Hepatic stellate cell (primary cell): Measurements from ENCODE around the gene PIGW.
"Not testable (repeated sequence)": the region's sequence is repeated elsewhere in the genome, so short reads cannot be mapped to it uniquely, and the experiment has no call there.

Experiments used
- DNase-seq: peaks from one replicate; pipeline ENCODE4 v3.0.0; 2011; ENCODE audit warnings: low spot score

PIGW gene

DNA sequence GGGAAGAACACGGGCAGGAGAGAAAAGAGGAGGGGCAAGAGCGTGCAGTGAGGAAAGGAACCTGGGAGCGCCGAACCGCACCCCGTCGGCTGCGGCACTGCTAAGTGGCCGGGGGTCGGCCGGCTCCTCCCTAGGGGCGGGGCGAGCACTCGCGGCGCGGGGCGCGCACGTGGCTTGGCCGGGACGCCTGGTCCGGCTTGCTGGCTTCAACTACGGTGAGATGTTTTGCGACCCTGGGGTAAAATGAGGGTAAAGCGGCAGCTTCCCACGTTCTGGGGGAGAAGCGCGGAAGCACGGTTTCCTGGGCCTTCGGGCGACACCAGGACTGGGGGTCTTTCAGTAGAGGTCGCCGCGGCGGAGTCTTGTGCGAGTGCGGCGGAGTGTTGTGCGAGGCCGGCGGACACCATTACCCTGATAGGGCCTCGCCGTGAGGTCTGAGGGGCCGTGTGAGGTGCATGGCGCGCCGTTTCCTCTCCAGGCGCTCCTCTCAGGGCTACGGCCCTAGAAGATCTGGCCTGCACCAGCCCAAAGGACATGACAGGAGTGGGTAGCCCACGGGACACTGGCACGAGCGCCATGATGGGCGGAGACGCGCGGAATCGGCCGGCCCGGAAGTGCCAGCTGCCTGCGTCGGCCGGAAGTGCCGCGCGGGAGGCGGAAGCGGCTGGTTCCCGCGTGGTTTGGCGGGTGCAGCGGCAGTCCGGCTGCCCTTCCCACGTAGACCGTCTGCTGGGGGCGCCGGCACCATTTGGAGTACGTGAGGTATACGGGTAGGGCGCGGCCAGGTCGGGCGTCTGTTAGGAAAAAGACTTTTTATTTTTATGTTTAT lies at the start of gene PIGW, which contains the start of gene MYO19:
TSS of gene PIGW (plus strand) at position 148 of the 829 bp plus-strand sequence. CDS start 2,115 bp downstream, outside the sequence.
TSS of gene MYO19 (minus strand) at position 29 of the 829 bp plus-strand sequence. CDS start 2,330 bp downstream, outside the sequence.
- peak; percentile 88 for DNase-seq

GRCh38 chr17:36485027-36485426 lies 49.8 kb upstream of the PIGW start:
- DNase-seq = no peak

DNA sequence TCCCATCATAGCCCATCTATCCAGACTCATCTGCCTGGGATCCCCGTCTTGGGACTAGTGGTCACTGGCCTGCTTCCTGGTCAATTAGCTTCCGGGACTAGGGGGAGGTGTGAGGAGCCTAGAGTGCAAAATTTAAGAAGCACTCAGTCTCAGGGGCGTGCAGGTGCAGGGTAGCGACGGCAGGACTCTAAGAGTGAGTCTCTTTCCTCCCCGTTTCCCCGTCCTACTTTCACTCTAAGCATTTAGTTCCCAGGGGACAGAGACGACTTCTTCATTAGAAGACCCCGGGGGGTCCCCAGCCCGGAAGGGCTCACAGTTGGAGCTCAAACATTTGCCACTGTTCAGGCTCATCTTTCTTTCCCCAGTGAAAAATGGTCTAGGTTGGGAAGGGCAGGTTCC lies 49.0 kb upstream of the PIGW start:
- no peak for DNase-seq

GRCh38 chr17:36486204-36487194 lies 48.3 kb upstream of the PIGW start, which contains the start of gene ZNHIT3:
Gene ZNHIT3 (plus strand): TSS chr17:36486681. CDS start chr17:36486700, 19 bp downstream.
- DNase-seq = peak; percentile 97

DNA sequence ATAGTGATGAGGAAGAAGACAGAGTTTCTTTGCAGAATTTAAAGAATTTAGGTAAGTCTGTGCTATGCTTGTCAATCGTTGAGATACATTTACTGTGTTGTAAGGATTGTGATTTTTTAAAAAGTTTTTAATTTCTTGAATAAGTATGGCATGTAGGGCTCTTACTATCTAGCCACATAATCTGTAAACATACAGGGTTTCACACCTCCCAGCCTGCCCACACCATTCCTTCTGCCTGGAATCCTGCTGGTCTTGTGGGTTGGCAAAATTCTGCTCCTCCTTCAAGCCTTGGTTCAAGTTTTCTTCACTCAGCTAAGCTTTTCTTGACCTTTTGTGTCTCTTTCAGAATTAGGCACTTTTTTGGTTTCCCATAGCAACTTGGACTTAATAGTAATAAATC lies 40.8 kb upstream of the PIGW start:
- no peak for DNase-seq

GRCh38 chr17:36494674-36495073 lies 40.1 kb upstream of the PIGW start:
- no peak for DNase-seq

- no peak for DNase-seq
Measured at GRCh38 chr17:36495076-36495578, 39.7 kb upstream of the PIGW start.

- DNase-seq = no peak
Measured at GRCh38 chr17:36496018-36496789, 38.6 kb upstream of the PIGW start.

- no peak for DNase-seq
Measured at GRCh38 chr17:36498155-36498554, 36.6 kb upstream of the PIGW start.

DNA sequence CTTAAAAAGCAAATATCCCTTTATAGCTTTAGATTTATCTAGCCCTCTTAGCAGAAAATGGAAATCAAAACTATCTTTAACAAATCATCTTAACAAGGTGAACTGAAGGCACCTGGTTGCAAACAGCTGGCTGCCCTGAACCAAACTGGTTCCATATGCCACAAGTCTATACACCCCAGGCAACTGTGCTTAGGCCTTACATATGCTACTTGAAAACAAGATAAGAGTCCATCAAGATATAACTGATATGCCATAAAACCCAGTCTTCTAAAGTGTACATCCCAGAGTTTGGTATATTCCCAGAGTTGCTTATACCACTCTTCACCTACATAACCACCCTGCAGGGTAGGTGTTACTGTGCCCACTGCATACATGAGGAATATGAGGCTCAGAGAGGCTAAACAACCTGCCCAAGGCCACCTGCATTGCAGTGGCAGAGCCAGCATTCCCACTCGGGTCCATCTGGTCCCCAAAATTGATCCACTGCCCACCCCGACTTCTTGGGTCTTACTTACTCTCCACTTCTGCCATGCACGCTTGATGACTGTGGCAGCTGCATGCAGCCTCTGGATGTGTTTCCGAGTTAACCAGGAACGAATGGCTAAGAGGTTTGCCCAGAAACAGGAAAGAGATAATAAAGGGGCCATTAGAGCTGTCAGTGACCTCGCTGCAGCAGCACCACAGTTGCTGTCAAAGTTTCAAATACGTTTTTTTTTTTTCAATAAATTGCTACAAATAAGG lies 36.1 kb upstream of the PIGW start:
- no peak for DNase-seq

GRCh38 chr17:36500745-36501225 lies 34.0 kb upstream of the PIGW start:
- DNase-seq = no peak

GRCh38 chr17:36501351-36501750 lies 33.4 kb upstream of the PIGW start:
- no peak for DNase-seq

DNA sequence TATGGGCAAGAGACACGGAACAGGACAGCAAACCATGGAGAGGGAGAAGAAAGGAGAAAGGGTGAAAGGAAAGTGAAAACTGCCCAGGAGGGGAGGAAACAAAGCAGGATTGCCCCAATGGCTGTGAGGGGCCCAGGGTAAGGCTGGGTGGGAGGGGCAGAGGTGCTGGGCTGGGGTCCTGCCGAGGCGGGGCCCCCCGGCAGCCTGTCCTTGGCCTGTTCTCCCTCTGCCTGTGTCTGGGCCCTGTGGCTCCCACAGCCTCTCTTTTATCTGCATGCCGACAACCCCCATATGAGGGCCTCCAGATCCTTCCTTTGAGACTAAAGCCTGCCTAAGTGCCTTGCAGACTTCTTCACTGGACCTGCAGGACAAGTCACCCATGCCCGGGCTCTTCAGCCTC lies 32.8 kb upstream of the PIGW start:
- no peak for DNase-seq

GRCh38 chr17:36503456-36504155 lies 31.2 kb upstream of the PIGW start:
- DNase-seq = no peak

DNA sequence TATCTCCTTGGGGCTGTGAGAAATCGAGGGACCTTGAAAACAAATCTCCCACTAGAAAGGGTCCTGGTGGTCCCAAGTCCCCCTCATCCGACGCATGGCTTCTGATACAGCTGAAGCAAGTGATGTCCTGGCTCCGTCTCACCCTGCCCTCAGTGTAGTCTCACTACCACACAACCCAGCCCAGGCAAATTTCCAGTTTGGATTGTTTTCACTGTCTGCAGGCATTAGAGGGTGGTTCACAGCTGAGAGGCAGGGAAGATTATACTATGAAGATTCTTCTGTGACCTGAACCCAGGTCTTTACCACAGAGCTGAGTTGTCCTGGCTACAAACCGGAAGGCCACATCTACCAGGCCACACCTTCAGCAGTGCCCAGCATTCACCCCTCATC lies 30.6 kb upstream of the PIGW start:
- DNase-seq = no peak

DNA sequence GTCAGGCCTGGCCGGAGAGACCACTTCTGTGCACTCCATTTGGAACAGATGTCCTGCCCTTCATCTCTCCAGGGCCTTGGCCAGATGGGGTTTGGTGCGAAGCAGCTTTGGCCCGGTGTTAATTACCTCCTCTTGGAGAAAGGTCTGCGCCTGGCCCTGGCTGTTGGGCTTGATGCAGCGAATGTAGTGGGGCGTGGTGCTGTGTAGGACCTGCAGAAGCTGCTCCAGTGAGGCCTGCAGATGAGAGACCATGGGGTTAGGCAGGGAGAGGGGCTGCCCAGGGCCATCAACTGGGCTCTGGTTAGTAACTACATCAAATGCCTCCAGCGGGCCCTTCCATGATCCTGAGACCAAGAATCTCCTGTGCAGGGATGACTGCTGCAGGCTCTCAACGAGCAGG lies 29.6 kb upstream of the PIGW start:
- no peak for DNase-seq

- DNase-seq = no peak
Measured at GRCh38 chr17:36506249-36506826, 28.4 kb upstream of the PIGW start.

- no peak for DNase-seq
Measured at GRCh38 chr17:36506831-36507230, 28.0 kb upstream of the PIGW start.

GRCh38 chr17:36507266-36507665 lies 27.5 kb upstream of the PIGW start:
- DNase-seq = no peak

DNA sequence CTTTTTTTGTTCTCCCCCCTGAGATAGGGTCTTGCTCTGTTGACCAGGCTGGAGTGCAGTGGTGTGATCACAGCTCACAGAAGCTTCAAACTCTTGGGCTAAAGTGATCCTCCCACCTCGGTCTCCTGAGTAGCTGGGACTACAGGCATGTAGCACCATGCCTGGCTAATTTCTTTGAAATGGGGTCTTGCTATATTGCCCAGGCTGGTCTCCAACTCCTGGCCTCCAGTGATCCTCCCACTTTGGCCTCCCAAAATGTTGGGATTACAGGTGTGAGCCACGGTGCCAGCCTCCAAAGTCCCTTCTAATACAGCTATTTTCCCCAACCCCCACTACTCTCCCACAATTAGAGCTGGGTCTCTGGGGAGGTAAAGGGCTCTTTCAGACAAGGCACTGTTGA lies 26.3 kb upstream of the PIGW start:
- DNase-seq = not testable (repeated sequence)
